ENCODE results near the gene TDRD1.

Gene TDRD1

DNA sequence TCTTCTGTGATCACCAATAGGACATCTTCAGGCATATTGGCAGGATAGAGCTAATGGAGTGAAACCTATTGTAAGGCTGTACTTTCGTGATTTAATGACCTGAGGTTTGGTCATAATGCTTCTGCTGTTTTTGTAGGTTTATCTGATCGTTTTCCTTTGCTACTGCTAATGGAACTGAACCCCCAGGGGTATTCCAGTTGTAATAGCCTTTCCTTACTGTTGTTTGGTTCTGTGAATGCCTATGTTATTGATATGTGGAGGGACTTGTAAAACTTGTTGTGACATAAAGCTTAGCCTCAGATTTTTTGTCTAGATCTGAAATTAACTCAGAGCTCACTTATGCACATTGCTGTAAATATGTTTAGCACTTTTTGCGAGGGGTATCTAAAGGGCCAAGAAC lies 49.0 kb downstream of the TDRD1 start:
- TF ChIP-seq, protein P1, sequence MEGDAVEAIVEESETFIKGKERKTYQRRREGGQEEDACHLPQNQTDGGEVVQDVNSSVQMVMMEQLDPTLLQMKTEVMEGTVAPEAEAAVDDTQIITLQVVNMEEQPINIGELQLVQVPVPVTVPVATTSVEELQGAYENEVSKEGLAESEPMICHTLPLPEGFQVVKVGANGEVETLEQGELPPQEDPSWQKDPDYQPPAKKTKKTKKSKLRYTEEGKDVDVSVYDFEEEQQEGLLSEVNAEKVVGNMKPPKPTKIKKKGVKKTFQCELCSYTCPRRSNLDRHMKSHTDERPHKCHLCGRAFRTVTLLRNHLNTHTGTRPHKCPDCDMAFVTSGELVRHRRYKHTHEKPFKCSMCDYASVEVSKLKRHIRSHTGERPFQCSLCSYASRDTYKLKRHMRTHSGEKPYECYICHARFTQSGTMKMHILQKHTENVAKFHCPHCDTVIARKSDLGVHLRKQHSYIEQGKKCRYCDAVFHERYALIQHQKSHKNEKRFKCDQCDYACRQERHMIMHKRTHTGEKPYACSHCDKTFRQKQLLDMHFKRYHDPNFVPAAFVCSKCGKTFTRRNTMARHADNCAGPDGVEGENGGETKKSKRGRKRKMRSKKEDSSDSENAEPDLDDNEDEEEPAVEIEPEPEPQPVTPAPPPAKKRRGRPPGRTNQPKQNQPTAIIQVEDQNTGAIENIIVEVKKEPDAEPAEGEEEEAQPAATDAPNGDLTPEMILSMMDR (IDR thresholded peaks at IDR 0.05; ENCODE audit: borderline replicate concordance, insufficient read depth, low read depth, low read length): no peak
- no peak overlapping the region for H3K4me3 ChIP-seq (ENCODE audit: low read depth, low read length)

DNA sequence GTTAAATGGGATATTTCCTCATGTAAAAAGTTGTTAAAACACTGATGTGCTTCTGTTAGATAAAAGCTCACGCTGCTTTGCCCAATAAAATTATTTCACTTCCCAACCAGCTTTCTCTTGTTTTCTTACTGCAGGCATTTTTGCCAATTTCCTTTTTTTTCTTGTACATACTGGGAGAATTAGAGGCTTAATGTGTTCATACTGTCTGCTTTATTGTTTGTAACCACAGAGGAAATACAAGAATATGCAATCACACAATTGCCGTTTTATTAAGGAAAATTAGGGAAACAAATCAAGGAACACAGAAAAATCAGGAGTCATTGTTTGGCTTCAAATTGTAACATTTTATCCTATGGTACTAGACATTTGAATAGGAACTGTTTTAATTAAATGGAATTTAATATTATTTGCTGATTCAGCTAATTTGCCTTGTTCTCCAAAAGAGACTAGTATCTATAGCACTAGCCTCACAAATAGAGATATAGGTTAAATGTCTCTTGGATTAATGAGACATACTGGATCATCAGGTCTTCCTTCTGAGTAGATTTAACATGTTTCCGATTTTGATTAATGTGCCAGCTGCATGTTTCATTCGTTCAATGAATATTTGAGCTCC lies 53.5 kb downstream of the TDRD1 start:
- TF ChIP-seq, protein P1 (IDR thresholded peaks at IDR 0.05; ENCODE audit: borderline replicate concordance, insufficient read depth, low read depth, low read length): no peak
- H3K4me3 ChIP-seq (ENCODE audit: low read depth, low read length): no peak overlapping the region

DNA sequence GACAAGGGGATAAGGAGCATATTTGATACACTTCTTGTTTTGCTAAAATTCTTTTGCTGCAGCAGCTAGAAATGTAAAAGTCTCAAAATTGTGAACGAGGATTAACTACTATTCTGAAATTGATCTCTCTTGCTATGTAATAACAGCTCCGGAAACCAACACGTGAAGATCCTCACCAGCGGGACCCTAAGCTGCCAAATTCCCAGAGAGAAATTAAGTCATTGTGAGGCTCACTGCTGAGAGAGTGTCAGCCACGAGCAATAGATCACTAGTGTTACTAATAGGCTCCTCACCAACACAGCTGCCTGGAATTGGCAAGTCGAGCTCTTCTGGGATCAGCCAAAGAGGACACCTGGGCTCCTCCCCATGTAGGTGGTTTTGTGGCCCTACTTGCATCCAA lies 54.3 kb downstream of the TDRD1 start:
- TF ChIP-seq, protein P1 (IDR thresholded peaks at IDR 0.05; ENCODE audit: borderline replicate concordance, insufficient read depth, low read depth, low read length): no peak
- H3K4me3 ChIP-seq (ENCODE audit: low read depth, low read length): no peak overlapping the region

DNA sequence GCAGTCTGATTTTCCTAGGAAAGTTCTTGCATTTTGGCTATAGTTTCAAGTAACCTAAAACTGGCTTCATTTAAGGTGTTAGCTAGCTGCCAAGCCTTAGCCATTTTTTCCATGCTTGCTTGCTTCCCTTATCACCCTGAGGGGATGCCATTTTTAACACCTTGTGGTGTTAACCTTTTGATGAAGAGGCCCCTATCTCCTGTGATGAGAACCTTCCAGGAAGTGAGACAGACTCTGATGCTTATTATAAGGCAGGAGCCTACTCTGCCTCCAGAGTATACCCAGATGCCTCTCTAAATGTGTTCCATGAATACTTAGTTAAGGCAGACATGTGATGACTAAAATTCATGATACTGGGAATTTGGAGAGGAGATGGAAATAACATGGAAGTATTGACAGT lies 55.0 kb downstream of the TDRD1 start:
- TF ChIP-seq, protein P1 (IDR thresholded peaks at IDR 0.05; ENCODE audit: borderline replicate concordance, insufficient read depth, low read depth, low read length): no peak
- H3K4me3 ChIP-seq (ENCODE audit: low read depth, low read length): no peak overlapping the region

DNA sequence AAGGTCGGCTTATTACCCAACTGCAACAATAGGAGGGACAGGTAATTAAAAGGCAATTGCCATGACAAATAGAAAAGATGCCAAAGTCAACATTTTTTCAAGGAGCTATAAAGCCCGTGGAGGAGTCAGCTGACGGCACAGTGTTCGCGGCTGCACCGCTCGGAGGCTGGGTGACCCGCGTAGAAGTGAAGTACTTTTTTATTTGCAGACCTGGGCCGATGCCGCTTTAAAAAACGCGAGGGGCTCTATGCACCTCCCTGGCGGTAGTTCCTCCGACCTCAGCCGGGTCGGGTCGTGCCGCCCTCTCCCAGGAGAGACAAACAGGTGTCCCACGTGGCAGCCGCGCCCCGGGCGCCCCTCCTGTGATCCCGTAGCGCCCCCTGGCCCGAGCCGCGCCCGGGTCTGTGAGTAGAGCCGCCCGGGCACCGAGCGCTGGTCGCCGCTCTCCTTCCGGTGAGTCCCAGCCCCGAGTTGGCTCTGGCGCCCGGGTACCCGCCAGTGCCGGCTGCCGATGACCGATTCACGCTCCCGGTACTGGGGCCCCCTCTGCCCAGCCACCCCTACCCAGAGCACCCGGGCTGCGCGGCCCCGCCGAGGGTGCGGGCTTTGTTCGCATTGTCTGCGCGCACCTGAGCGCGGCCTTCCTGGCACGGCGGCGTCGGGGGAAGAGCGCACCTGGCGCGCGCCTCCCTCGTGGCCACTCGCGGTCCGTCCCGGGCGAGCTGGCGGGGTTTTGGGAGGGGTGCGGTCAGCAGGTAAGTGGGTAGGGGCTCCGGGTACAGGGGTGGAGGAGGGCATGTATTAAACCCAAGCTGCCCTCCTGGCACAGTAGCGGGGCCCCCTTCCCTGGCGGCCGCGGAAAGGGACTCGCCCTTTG lies 60.2 kb downstream of the TDRD1 start, which contains the start of gene VWA2:
Gene VWA2 (plus strand): TSS at position 138 of the 877 bp plus-strand sequence. CDS start 9,460 bp downstream, outside the sequence.
- H3K4me3 ChIP-seq (ENCODE audit: low read depth, low read length): peak within 1 kb of the TSS; percentile 40
- TF ChIP-seq, protein P1 (IDR thresholded peaks at IDR 0.05; ENCODE audit: borderline replicate concordance, insufficient read depth, low read depth, low read length): peak; percentile 39

DNA sequence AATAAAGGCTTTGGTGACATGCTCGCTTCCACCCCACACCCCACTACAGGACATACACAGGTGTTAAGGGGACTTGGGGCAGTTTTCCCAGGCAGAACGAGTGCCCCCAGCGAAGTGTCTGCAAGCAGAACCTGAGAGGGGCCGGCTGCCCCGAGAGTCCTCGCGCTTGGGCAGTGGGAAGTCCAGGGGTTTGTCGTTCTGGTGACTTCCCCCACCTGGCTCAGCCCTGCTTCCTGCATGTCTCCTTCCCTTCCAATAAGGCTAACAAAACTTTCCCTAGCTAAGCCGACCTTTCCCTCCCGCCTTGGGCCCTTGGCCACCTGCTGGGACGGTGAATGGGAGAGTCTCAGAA lies 60.8 kb downstream of the TDRD1 start:
- H3K4me3 ChIP-seq (ENCODE audit: low read depth, low read length): no peak overlapping the region
- TF ChIP-seq, protein P1 (IDR thresholded peaks at IDR 0.05; ENCODE audit: borderline replicate concordance, insufficient read depth, low read depth, low read length): no peak

DNA sequence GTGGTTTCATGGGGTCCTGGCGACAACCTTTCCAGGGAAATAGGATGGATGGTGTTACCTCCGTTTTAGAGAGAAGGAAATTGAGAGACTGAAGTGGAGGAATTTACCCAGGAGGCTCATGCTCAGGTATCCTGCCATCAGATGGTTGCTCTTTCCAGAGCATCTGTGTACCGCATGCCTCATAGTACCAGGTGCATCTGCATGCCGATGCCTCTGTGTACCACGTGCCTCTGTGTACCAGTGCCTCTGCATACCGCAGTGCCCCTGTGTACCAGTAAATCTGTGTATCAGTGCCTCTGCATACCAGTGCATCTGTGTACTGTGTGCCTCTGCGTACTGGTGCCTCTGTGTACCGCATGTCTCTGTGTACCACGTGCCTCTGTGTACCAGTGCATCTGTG lies 63.1 kb downstream of the TDRD1 start:
- TF ChIP-seq, protein P1 (IDR thresholded peaks at IDR 0.05; ENCODE audit: borderline replicate concordance, insufficient read depth, low read depth, low read length): no peak

More for the DNA sequence above, 63.1 kb downstream of the TDRD1 start:
- no peak overlapping the region for H3K4me3 ChIP-seq (ENCODE audit: low read depth, low read length)

Measured in GM12875 (cell line).